Measurements from ENCODE around the gene FBXO21.

Gene FBXO21

DNA sequence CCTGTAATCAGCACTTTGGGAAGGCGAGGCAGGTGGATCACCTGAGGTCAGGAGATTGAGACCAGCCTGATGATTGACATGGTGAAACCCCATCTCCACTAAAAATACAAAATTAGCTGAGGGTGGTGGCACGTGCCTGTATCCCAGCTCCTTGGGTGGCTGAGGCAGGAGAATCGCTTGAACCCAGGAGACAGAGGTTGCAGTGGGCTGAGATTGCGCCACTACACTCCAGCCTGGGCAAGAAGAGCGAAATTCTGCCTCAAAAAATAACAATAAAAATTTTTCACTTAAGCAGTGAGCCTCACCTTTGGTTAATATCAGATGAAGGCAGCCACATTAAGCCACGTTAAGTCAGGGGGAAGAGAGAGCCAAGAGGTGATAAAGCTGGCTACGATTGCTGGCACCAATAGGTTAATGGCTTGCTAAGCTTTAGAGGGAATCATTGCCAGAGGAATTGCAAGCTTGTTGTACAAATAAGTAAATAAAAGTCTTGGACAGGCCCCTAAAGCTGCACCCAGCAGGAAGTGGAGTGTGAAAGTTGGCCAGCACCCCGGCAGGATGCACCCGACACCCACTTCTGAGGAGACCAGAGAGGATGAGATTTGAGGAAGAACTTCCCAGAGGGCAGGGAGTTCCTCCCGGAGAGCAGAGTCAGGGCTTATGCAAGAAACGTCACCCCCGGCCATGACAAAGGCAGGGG lies 49.7 kb downstream of the FBXO21 start:
- no peak for DNase-seq

DNA sequence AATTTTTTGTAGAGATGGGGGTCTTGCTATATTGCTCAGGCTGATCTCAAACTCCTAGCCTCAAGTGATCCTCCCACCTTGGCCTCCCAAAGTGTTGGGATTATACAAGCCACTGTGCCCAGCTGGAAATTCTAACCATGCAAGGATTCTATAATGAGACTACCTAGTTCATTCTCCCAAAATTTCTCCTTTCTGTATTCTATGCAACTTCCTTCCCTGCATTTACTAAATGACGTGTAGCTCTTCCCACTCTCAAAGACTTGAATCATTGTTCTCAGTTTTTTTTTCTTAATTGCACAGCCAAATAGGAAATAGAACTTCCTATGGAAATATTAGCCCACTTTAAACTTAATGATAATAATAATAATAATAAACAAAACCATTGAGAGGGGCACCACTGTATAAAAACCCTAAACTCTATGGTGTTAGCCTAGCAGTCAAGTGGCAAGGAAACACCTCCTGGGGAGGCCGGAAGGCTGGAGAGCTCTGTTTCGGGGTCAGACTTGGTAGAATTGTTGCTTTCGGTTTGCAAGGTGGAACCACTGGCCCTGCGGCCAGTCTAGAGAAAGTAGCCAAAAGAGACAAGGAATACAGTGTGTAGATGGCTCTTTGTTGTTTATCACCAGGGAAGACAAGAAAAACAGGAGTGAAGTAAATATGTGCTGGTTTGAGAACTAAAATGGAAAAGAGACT lies 51.1 kb downstream of the FBXO21 start:
- DNase-seq: no peak

DNA sequence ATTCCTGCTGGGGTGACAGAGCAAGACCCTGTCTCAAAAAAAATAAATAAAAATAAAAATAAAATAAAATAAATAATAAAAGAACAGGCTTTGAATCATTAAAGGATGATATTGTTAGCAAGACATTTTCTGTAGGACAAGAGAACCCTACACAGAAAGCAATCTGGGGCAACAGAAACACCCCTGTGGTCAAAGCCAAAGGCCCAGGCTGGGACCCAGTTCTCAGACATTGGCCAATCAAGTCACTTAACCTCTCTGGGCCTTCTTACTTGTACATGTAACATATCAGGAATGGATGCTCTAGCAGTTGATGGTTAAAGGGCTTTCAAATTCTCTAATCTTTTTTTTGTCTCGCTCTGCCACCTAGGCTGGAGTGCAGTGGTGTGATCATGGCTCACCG lies 55.5 kb downstream of the FBXO21 start:
- no peak for DNase-seq

DNA sequence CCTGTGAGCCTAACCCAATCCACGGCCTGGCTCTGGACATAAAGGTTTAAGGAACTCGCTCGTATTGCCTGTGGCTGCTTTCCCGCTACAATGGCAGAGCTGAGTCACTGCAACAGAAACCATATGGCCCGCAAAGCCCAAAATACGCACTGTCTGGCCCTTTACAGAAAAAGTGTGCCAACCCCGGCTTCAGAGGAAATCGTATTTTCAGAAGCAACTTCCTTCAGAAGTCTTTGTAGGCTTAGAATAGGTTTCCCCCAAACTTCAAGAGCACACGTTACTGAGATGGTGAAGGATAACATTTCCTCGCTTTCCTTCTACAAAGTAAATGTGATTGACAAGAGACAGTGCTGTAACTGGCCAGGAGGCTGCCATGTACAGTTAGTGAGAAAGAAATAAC lies 56.2 kb downstream of the FBXO21 start:
- no peak for DNase-seq

DNA sequence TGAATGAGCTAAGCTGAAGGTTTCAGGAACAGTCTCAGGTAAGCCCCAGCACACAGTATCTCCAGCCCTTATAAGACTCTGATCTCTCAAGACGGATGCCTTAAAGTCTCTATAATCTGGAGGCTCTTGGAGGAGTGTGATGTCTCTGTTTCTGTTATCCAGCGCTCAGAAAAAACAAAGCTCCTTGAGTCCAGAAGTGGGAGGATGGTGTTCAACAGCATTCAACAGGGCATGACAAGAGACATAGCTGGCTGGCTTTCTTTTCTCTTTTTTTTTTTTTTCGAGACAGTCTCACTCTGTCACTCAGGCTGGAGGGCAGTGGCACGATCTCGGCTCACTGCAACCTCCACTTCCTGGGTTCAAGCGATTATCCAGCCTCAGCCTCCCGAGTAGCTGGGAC lies 59.5 kb downstream of the FBXO21 start:
- DNase-seq: no peak

DNA sequence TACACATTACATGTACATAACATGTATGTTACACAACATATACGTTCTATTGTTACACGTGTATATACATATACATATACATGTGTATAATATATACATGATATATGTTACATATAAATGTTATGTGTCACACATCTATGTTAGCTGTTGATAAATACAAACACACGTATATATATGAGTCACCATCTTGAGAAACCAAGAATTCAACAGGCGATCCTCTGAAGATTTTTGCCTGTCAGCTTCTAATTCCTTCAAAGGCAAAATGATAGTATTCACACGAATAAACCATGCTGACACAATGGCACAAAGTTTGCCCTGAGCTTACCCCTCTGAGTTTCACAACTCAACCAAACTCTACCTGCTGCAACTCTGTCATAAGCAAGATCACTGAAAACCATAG lies 60.9 kb downstream of the FBXO21 start:
- DNase-seq: no peak

DNA sequence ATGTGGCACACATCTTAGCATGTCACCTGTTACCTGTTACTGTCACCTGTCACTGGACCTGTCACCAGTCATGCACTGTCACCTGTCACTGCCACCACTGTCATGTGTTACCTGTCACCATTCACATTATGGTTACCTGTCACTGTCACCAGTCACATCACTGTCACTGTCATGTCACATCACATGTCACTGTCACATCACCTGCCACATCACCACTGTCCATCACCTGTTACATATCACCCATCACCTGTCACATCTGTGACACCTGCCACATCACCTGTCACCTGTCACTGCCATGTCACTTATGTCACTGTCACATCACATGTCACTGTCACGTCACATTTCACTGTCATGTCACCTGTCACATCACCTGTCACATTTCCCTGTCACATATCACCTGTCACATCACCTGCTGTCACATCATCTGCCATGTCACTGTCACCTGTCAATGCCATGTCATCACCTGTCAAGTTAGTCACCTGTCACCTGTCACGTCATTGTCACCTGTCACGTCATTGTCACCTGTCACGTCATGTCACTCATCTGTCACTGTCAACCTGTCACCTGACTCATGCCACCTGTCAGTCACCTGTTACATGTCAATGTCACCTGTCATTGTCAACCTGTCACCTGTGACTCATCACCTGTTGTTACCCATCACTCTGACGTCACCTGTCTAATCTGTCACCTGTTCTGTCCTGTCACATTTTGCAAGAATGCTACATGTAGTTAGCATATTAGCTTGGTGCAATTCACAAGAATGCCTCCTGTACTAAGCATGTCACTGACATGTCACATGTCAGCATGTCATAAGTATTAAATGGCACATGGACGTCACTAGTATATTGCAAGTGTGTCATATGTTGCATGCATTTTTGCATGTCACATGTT lies 62.1 kb downstream of the FBXO21 start:
- DNase-seq: no peak

DNA sequence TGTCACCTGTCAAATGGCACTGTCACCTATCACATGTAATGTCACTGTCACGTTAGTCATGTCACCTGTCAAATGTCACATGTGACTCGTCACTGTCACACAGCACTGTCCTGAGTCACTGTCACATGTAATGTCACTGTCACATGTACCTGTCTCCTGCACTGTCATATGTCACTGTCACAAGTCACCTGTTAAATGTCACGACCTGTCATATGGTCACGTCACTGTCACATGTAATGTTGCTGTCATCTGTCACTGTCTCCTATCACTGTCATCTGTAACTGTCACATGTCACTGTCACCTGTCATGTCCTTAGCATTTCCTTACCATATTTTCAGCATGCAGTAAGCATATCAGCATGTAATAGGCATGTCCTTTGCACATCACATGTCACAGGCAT lies 63.9 kb downstream of the FBXO21 start:
- no peak for DNase-seq

DNA sequence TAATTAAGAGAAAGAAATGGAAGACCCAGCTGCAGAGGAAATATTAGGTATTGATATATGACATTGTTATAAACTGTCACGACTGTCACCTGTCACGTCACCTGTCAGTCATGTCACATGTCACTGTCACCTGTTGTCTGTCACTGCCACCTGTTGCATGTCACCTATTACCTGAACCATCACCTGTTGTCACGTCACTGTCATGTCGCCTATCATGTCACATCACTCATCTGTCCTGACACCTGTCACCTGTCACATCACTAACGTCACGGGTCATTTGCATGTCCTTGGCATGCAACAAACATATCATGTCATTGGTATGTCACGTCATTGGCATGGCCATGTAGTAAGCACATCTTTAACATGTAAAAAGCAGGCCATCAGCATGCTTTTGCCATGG lies 64.5 kb downstream of the FBXO21 start:
- no peak for DNase-seq

DNA sequence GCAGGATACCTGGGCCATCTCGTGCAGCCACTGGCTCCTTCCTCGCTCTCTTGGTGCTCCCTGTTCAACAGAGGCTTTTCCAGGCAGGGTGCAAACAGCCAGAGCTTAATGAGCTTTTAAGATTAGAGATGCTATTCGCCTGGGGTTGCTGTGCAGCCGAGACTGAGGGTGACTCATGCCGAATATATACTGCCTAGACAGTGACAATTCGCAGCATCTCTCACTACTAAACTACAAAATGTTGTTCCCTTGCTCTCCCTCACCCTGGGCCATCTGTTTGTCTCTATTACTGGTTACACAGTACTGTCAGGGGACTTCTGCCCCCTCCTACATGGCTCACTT lies 65.0 kb downstream of the FBXO21 start:
- no peak for DNase-seq

DNA sequence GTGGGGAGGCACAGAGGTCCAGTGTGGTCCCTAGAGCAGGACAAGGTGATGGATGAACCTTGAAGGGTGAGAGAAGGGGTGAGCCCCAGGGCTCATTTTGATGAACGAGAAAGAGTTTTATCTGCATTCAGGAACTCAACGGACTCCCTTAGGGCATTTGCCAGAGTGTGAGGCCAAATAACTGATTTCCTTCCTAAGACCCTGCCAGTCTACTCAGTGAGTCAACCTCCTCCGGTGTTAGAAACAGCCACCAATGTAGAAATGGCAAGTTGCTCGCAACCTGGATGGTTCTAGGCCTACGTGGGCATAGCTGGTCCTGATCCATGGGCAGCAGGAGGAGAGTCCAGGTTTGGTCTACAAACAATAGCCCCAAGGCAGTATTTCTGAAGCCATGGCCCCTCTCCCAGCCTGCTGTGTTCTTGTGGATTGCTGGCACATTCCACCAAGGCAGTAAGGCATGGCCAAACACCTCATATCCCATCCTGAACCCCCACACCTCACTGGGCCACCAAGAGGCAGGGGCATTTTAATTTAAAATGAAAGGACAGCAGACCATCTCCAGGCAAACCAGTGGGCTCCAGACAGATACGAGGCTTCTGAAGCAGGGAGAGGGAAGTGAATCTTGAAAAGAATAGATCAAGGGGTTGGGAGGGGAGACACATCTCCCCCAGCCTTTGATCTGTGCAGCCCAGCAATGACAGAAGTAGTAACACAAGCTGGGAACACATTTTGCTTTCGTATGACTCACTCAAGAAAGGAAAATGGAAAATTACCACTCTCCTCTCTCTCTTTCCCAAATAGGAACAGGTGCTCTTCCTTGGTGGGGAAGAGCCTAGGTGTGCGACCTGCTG lies 65.6 kb downstream of the FBXO21 start:
- no peak for DNase-seq

DNA sequence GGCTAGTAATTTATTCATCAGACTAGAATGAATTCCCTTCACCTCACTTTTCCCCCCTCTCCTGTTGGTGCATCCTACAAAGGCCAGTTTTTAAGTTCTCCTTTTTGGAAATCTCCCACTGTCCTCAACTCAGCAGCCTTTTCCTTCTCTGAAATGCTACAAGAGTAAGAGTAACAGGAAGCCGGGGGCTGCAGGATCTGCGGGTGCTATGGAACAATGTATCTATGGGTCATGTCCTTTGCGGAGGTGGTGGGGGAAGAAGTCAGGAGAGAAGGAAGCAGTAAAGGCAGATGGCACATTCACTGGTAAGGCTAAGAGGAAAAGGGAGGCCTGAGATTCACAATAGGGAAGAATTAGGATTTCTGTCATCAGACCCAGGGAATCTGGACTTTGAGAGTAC lies 68.8 kb downstream of the FBXO21 start:
- no peak for DNase-seq

DNA sequence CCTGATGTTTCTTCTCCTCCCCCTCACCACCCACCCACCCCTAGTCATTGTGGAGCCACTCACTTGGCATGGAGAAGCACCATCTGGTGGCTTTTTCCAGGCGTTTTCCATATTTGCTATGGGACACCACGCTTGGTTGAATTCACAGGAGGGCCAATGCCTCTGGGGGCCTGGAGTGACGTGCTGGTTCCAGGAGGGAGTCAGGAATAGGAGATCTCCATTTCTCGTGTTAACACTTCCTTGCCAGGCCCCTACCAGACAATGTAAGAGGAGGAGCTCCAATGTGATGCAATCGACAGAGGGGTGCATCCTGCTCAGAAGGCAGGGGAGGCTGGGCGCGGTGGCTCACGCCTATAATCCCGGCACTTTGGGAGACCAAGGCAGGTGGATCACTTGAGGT lies 69.5 kb downstream of the FBXO21 start:
- no peak for DNase-seq

DNA sequence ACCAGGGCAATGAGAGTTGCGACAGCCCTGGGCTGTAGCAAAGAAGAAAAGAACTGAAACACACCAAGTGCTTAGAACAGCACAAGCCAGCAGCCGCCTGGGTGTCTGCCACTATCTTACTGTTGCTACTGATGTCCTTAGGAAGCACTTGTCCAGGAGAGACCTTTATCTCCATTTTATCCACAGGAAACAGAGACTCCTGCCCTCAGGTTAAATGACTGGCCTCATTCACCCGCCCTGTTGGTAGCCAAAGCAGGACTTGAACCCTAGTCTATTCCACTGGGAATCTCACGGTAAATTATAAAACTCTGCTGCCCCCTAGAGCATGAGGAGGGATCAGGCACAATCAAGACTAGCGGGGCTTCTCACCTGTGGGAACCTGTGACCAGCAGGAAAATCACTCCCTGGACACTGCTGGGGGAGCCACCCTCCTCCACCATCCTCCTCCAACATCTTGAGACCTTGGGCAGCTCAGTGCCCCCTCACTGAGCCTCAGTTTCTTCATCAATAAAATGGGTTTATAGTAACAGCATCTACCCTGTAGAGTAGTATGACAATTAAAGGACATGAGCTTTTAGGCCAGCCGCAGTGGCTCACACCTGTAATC lies 70.6 kb downstream of the FBXO21 start:
- DNase-seq: no peak

DNA sequence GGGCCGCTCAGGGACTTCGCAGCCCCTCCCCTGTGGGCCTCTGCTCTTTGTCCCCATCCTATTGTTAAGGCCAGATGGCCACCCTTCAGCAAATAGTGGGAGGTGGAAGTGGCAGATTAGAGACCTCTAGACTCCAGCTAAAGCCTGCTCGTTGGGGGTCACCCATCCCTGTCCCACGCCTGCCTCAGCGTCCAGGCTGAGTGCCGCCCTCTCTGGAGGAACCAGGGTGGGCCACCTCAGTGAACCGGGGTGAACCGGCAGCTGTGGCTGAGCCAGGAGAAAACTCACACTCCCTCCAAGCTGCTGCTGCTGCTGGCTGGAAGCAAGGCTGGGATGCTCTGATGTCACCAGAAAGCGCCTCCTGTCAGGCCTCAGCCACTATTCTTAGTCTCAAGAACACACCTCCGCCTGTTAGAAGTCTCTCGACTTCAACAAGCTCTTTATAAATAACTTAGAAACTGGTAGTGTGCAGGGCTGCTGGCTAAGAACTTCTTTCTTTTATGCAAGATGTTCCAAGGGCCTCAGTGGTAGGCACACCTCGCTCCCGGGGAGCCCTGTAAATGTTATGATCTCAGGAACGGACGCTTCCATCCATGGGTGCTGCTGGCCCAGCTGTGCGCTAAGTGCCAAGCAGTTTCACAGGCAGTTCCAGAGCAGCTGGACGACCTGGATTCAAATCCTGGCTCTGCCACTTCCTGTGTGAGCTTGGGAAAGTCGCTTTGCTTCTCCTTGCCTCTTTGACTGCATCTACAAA lies 71.3 kb downstream of the FBXO21 start:
- DNase-seq: no peak

DNA sequence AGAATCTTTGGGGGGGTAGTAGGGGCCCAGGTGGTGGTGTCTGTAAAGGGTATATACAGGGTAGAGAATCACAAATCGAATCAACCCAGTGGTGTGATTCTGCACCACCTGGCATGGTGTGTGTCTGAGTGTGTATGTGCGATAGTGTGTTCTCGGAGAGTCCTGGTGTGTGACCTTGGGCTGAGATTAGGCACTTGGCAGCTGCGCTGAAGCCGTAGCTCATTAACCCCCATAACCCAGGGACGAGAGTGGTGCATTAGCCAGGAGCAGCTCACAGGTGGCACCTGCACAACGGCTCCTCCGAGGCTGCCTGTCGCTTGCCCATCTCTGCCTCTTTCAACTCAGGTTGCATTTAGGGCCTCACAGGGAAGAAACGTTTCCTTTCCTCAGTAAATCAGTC lies 75.5 kb downstream of the FBXO21 start:
- no peak for DNase-seq

DNA sequence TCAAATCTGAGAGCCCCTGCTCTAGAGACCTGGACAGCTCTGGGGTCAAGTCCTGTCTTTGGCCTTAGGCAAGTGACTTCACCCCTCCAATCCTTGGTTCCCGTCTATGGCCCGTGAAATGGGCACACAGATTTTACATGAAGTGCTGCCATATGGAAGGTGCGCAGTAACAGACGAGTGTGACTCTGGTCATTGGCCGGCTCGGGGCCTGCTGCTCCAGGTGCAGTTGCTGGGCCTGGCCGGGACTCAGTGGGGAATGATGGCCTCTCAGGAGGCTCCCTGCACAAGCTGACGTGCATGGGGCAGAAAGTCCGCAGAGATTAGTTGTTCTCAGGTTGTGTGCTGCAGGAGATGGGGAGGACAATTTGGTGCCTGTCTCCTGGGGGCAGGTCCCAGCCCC lies 77.0 kb downstream of the FBXO21 start:
- DNase-seq: no peak

DNA sequence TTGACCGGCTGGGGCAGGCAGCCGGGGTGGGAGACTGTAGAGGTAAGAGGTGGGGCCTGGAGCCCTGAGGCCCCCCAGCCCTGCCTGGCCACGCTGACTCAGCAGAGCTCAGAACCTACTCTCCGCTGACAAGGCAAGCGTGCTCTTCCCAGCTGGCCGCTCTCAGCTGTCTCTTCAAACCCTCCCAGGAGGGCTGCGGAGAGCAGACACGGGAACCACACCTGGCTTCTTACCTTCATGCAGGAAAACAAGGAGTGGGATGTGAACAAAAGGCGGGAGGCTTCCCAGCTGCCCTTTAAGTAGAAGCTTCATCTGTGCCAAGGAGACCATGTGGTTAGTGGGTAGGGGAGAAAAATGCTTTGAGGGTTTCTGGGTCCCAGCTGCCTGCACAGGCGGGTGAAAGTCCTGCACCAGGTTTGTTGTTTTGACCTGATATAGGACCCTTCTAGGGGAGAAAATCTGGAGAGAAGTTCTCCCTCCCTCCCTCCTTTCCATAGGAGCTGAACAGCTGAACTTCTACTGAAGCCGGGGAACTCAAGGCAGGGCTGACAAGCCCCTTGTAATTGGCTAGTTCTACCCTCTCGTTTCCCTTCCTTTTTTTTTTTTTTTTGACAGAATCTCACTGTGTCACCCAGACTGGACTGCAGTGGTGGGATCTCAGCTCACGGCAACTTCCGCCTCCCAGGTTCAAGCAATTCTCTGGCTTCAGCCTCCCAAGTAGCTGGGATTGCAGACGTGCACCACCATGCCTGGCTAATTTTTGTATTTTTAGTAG lies 78.3 kb downstream of the FBXO21 start:
- no peak for DNase-seq

DNA sequence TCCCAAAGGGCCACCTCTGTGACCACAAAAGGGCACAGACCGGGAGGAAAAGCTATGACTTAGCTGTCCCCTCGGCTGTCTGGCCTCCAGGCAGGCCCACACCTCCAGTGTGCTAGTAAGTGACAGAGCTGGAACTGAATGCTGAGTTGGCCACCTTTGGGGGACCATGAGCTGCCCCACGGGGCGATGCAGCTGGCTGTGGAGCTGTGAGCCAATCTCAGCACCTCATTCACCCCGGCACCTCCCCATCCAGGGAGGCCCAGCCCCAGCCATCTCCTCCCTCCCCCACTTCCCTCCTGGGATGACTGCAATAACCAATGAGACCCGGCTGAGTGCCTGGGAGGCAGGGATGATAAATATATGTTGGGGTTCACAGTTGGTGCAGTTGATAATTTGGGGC lies 78.9 kb downstream of the FBXO21 start:
- no peak for DNase-seq

DNA sequence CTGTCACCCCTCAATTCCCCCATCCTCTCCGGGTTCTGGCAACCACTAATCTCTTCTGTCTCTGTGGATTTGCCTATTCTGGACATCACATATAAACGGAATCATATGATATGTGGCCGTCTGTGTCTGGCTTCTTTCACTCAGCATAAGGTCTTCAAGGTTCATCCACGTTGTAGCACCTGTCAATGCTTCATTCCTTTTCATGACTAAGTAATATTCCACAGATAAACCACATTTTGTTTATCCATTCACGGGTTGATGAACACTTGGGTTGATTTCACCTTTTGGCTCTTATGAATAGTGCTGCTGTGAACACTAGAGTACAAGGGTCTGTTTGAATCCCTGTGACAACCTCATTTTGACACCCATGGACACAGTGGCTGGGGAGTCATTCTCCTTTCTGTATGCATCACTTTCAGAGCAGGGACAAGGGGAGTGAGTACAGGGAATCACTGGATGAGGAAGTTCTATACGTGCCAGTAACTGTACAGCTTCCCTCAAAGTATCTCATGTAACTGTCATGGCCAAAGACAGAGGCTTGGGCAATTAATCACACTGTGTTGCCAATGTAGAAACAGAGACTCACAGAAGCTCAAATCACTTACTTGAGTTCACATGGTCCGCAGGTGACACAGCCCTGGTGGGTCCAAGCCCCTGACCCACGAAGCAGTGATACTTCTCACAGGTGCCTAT lies 80.2 kb downstream of the FBXO21 start:
- DNase-seq: no peak
